Measurements from ENCODE around the gene COL10A1.

DNA sequence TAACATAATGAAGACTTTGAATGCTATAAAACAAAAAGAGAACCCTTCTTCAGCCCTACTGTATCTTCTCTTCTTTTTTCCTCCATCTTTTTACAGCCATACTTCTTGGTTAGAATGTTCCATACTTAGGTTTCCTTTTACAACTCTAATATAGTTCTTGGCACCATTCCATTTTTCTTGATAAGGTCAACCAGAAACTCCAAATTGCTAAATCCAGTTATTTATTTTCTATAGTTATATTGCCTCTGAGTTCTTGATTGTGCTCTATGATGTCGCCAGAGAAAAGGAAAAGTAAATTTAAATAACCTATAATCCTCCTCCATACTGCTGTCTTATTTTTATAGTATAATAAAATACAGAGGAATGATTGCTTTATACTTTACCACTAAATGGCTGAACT is 26.7 kb upstream of the COL10A1 start:
- TF ChIP-seq, protein P1, sequence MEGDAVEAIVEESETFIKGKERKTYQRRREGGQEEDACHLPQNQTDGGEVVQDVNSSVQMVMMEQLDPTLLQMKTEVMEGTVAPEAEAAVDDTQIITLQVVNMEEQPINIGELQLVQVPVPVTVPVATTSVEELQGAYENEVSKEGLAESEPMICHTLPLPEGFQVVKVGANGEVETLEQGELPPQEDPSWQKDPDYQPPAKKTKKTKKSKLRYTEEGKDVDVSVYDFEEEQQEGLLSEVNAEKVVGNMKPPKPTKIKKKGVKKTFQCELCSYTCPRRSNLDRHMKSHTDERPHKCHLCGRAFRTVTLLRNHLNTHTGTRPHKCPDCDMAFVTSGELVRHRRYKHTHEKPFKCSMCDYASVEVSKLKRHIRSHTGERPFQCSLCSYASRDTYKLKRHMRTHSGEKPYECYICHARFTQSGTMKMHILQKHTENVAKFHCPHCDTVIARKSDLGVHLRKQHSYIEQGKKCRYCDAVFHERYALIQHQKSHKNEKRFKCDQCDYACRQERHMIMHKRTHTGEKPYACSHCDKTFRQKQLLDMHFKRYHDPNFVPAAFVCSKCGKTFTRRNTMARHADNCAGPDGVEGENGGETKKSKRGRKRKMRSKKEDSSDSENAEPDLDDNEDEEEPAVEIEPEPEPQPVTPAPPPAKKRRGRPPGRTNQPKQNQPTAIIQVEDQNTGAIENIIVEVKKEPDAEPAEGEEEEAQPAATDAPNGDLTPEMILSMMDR (IDR thresholded peaks at IDR 0.05; ENCODE audit: borderline replicate concordance, extremely low read depth, low read length, poor library complexity, severe bottlenecking) = no peak
- TF ChIP-seq EZH2 (IDR thresholded peaks at IDR 0.05; ENCODE audit: borderline replicate concordance, low read depth, low read length, severe bottlenecking) = no peak
